MV-4-11 (cell line): ENCODE data around the gene ATXN10.

ENCODE experiments used
- DNase-seq: peaks from one replicate; lab custom pipeline; 2025; lab: John Stamatoyannopoulos, UW

Gene ATXN10

GRCh38 chr22:45891021-45891421 is 219.4 kb downstream of the ATXN10 start:
- no peak for DNase-seq

- DNase-seq = peak; percentile 8
Observed at GRCh38 chr22:45891471-45891995, 219.9 kb downstream of the ATXN10 start.

DNA sequence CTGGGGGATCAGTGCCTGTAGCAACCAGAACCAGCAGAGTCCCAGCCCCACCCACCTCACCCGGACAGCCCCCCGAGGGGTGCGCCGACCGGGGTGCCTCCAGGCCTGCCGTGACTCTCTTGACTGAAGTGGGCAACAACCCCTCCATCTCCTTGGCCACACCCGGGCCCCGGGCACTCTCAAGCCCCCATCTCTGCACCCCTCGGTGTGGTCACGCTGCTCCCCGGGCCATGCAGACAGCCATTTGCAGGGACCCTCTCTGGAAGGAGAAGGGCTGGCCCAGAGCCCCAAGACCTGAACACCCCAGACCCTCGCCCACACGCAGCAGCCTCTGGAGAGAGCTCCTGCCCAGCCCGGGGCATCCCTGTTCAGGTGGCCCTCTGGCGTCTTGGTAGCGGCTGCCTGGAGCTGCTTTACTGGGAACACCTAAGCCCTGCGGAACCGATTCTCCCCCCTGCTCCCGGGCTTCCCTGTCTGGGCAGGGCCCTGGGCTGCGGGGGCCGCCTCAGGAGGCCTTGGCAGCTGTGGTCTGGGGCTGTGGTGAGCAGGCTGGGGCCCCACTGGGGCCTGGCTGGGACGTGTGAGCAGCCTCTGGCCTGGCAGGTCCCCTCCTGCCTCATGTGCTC is 220.5 kb downstream of the ATXN10 start:
- peak; percentile 61 for DNase-seq

- no peak for DNase-seq
Observed at GRCh38 chr22:45892681-45893461, 221.2 kb downstream of the ATXN10 start.

GRCh38 chr22:45893516-45893915 is 221.9 kb downstream of the ATXN10 start:
- DNase-seq = no peak
